GM19023 (cell line): ENCODE measurements around the gene HSD17B14.
"Not testable (repeated sequence)": the region's sequence is repeated elsewhere in the genome, so short reads cannot be mapped to it uniquely, and the experiment has no call there.

ENCODE experiments used
- ATAC-seq: cut with Tn5 transposase; IDR thresholded peaks from one replicate; pipeline ENCODE4 v1.9.1; 2021; ENCODE audit warnings: mild to moderate bottlenecking, moderate library complexity; ENCODE audit not compliant: unreplicated experiment

HSD17B14 gene

GRCh38 chr19:48768171-48768753 lies 68.0 kb downstream of the HSD17B14 start:
- ATAC-seq: not testable (repeated sequence)

- ATAC-seq: not testable (repeated sequence)
These were observed 70.5 kb downstream of the HSD17B14 start for GRCh38 chr19:48765816-48766215.
